ENCODE measurements around the gene CDSN.
"Not testable (repeated sequence)": the region's sequence is repeated elsewhere in the genome, so short reads cannot be mapped to it uniquely, and the experiment has no call there.

The CDSN gene, protein sequence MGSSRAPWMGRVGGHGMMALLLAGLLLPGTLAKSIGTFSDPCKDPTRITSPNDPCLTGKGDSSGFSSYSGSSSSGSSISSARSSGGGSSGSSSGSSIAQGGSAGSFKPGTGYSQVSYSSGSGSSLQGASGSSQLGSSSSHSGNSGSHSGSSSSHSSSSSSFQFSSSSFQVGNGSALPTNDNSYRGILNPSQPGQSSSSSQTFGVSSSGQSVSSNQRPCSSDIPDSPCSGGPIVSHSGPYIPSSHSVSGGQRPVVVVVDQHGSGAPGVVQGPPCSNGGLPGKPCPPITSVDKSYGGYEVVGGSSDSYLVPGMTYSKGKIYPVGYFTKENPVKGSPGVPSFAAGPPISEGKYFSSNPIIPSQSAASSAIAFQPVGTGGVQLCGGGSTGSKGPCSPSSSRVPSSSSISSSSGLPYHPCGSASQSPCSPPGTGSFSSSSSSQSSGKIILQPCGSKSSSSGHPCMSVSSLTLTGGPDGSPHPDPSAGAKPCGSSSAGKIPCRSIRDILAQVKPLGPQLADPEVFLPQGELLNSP

DNA sequence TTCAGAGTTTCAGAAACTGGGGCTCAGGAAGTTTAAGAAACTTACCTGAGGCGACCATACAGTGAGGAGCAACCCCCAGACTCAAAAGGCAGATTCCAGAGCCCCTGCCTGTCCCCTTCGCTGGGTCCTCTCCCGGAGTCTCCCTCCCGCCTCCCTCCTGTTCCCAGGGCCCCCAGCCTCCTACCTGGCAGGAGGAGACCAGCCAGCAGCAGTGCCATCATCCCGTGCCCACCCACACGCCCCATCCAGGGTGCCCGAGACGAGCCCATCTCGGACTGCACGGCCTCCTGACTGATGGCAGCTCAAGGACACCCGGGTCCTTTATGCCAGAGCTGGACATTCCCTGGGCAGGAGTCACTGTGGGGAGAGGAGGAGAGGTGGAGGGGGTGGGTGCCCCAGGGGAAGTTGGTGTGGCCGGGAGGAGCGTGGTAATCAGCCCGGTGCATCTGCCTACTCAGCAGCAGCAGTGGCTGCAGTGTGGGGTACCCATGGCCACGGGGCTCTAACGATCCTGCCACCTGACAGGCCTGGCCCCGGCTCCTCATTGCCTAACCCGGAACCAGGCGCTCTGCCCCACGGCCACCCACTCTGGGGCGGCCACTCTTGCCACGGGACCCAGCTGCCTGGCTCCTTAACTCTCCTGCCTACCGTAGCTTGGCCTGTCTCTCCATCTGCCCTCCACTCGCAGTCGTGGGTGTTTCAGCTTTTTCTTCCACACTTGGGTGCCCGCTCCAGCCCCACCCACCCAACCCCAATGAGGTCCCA is at the start of gene CDSN:
Gene CDSN (minus strand): TSS at position 296 of the 765 bp plus-strand sequence. CDS start 27 bp downstream, at position 269.
- Mint-ChIP-seq H3K9me3 (no peaks in the 10 kb centered on the region), H3K4me3 (no peak within 1 kb of the TSS), H3K27me3 (peaks cover 43% of the 10 kb centered on the region), H3K27ac (ENCODE audit: low read depth) (no peak within 1 kb of the TSS), H3K36me3 (ENCODE audit: insufficient read depth) (peaks cover 2% of the 10 kb centered on the region), H3K4me1 (no peaks in the 10 kb centered on the region)
- DNase-seq (ENCODE audit: low spot score in 2 of 2) (no peak), ATAC-seq (replicated peaks; ENCODE audit: extremely low read depth, poor library complexity, severe bottlenecking) (no peak)

- Mint-ChIP-seq H3K27ac (ENCODE audit: low read depth) (no peak overlapping the region), H3K4me3 (no peak overlapping the region), H3K4me1 (no peaks in the 10 kb centered on the region), H3K27me3 (no peaks in the 10 kb centered on the region), H3K9me3 (no peaks in the 10 kb centered on the region), H3K36me3 (ENCODE audit: insufficient read depth) (no peaks in the 10 kb centered on the region)
- ATAC-seq (replicated peaks; ENCODE audit: extremely low read depth, poor library complexity, severe bottlenecking), result no peak
- DNase-seq (ENCODE audit: low spot score in 2 of 2), result no peak
Observed at GRCh38 chr6:31169123-31169857, 49.0 kb upstream of the CDSN start.

DNA sequence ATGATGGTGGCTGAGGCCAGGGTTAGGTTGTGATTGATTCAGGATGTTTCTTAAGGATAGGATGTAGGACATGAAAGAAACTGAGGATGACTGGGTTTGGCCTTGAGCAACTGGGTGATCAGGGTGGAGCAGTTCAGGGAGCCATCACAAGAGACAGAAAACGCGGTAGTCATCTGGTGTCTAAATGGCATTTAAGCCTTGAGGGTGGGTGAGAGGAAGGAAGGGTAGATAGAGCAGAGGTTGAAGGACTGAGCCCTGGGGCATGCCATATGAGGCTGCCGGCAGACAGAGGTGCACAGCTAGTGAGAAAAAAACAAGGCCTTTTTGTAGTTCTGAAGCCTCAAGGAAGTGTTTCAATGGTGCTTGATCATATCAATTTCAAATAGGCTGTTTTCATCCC is 48.4 kb upstream of the CDSN start:
- ATAC-seq (replicated peaks; ENCODE audit: extremely low read depth, poor library complexity, severe bottlenecking), result no peak
- Mint-ChIP-seq H3K27me3 (no peaks in the 10 kb centered on the region), H3K36me3 (ENCODE audit: insufficient read depth) (no peaks in the 10 kb centered on the region), H3K4me1 (no peaks in the 10 kb centered on the region), H3K27ac (ENCODE audit: low read depth) (no peak overlapping the region), H3K9me3 (no peaks in the 10 kb centered on the region), H3K4me3 (no peak overlapping the region)
- DNase-seq (ENCODE audit: low spot score in 2 of 2), result no peak

- no peaks in the 10 kb centered on the region for H3K9me3 Mint-ChIP-seq
- H3K4me3 Mint-ChIP-seq, result no peak overlapping the region
- no peak overlapping the region for H3K27ac Mint-ChIP-seq (ENCODE audit: low read depth)
- peaks cover 3% of the 10 kb centered on the region for H3K36me3 Mint-ChIP-seq (ENCODE audit: insufficient read depth)
- DNase-seq (ENCODE audit: low spot score in 2 of 2) (no peak), ATAC-seq (replicated peaks; ENCODE audit: extremely low read depth, poor library complexity, severe bottlenecking) (no peak)
- H3K27me3 Mint-ChIP-seq, result no peaks in the 10 kb centered on the region
- no peaks in the 10 kb centered on the region for H3K4me1 Mint-ChIP-seq
Observed at GRCh38 chr6:31165986-31166385, 45.7 kb upstream of the CDSN start.

- DNase-seq (ENCODE audit: low spot score in 2 of 2); H3K9me3 Mint-ChIP-seq; H3K4me1 Mint-ChIP-seq; H3K4me3 Mint-ChIP-seq; ATAC-seq (replicated peaks; ENCODE audit: extremely low read depth, poor library complexity, severe bottlenecking); H3K27ac Mint-ChIP-seq (ENCODE audit: low read depth); H3K27me3 Mint-ChIP-seq; H3K36me3 Mint-ChIP-seq (ENCODE audit: insufficient read depth): not testable (repeated sequence)
Observed at GRCh38 chr6:31165064-31165832, 45.0 kb upstream of the CDSN start.

DNA sequence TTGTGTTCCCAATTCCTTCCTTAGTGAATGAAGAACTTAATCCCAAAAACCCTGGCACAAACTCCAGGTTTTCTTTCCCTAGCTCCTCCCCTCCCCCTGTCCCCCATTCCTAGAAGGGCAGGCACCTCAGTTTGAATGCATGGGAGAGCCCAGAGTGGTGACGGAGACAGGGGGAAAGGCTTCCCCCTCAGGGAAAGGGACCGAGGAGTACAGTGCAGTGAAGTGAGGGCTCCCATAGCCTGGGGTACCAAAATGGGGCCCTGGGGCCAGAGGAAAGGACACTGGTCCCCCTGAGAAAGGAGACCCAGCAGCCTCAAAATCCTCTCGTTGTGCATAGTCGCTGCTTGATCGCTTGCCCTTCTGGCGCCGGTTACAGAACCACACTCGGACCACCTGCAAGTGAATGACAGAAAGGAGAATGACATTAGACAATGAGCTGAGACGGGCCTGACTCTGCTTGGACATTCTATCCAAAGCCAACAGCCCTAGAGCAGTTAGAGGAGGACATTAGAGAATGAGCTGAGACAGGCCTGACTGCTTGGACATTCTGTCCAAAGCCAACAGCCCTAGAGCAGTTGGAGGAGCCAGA is 44.3 kb upstream of the CDSN start:
- H3K4me1 Mint-ChIP-seq; H3K9me3 Mint-ChIP-seq; DNase-seq (ENCODE audit: low spot score in 2 of 2); H3K27me3 Mint-ChIP-seq; H3K4me3 Mint-ChIP-seq; H3K27ac Mint-ChIP-seq (ENCODE audit: low read depth); H3K36me3 Mint-ChIP-seq (ENCODE audit: insufficient read depth); ATAC-seq (replicated peaks; ENCODE audit: extremely low read depth, poor library complexity, severe bottlenecking): not testable (repeated sequence)

DNA sequence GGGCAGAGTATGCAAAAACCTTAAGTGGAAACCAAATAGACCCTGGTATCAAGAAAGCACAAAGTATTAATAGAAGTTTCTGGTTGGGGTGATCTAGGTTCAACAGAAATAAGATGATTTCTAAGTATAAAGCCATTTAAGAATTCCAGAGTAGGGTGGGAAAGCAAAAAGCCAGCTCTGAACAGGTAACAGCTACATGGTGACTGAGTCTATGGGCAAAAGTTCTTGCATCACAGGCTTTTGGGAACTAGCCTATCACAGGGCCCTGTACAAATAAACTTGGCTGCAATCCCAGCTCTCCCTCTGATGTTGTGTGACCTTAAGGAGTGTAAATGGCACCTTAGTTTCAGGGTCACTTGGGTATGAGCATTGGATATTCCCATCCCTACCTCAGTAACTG is 43.7 kb upstream of the CDSN start:
- ATAC-seq (replicated peaks; ENCODE audit: extremely low read depth, poor library complexity, severe bottlenecking), result no peak
- peaks cover 8% of the 10 kb centered on the region for H3K36me3 Mint-ChIP-seq (ENCODE audit: insufficient read depth)
- no peak overlapping the region for H3K4me3 Mint-ChIP-seq
- H3K4me1 Mint-ChIP-seq, result peaks cover 11% of the 10 kb centered on the region
- H3K27me3 Mint-ChIP-seq, result no peaks in the 10 kb centered on the region
- no peaks in the 10 kb centered on the region for H3K9me3 Mint-ChIP-seq
- no peak overlapping the region for H3K27ac Mint-ChIP-seq (ENCODE audit: low read depth)
- DNase-seq (ENCODE audit: low spot score in 2 of 2), result no peak

DNA sequence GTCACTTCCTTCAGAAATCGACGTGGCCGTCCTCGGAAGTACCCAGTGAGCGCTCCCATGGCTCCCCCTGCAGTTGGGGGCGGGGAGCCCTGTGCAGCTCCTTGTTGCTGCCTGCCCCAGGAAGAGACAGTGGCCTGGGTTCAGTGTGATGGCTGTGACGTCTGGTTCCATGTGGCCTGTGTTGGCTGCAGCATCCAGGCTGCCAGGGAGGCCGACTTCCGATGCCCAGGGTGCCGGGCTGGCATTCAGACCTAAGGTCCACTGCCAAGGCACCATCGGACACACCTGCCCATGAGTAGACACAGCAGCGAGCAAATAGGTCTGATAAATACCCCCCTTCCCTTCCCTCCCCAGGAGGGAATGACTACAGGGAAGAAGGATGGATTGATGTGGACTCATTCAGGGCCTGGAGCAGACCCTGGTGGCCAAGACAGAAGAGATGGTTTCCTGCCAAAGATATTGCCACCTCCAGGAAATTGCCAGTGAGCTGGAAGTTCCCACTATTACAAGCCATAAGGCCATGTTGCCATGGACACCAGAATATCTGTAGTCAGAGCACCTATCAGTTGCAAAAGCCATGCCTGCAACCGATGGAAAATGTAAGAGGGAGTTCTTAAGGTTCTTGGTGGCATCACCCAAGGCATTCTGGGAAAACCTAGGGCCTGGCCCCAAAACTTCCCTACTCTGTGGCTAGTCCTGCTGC is 42.4 kb upstream of the CDSN start:
- DNase-seq (ENCODE audit: low spot score in 2 of 2) (no peak), ATAC-seq (replicated peaks; ENCODE audit: extremely low read depth, poor library complexity, severe bottlenecking) (no peak)
- peaks cover 13% of the 10 kb centered on the region for H3K36me3 Mint-ChIP-seq (ENCODE audit: insufficient read depth)
- H3K27me3 Mint-ChIP-seq, result no peaks in the 10 kb centered on the region
- no peaks in the 10 kb centered on the region for H3K9me3 Mint-ChIP-seq
- H3K27ac Mint-ChIP-seq (ENCODE audit: low read depth), result no peak overlapping the region
- peaks cover 24% of the 10 kb centered on the region for H3K4me1 Mint-ChIP-seq
- H3K4me3 Mint-ChIP-seq, result no peak overlapping the region

DNA sequence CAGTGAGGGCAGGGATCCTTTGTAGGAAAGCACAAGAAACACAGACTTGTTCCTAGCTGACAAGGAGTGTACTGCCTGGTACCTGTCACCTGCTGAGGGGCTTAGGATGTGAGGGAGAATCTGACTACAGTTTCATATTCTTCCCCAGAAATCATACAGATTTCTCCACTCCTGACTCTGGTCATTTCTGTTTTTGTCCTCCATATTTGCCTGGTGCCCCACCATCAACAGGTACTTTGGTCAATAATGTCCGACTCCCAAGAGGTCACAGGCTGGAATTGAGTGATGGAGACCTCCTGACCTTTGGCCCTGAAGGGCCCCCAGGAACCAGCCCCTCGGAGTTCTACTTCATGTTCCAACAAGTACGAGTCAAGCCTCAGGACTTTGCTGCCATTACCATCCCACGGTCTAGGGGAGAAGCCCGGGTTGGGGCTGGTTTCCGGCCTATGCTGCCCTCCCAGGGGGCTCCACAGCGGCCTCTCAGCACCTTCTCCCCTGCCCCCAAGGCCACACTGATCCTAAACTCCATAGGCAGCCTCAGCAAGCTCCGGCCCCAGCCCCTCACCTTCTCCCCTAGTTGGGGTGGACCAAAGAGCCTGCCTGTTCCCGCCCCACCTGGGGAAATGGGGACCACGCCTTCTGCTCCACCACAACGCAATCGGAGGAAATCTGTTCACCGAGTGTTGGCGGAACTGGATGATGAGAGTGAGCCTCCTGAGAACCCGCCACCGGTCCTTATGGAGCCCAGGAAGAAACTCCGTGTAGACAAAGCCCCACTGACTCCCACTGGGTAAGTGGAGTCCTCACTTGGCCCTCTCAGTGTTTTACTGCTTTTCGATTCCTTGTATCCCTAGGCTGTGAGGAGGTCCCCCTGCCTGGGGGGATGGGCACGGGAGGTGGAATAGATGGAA is 41.2 kb upstream of the CDSN start:
- peaks cover 28% of the 10 kb centered on the region for H3K4me1 Mint-ChIP-seq
- peaks cover 13% of the 10 kb centered on the region for H3K36me3 Mint-ChIP-seq (ENCODE audit: insufficient read depth)
- no peak overlapping the region for H3K27ac Mint-ChIP-seq (ENCODE audit: low read depth)
- H3K9me3 Mint-ChIP-seq, result no peaks in the 10 kb centered on the region
- H3K27me3 Mint-ChIP-seq, result no peaks in the 10 kb centered on the region
- DNase-seq (ENCODE audit: low spot score in 2 of 2) (no peak), ATAC-seq (replicated peaks; ENCODE audit: extremely low read depth, poor library complexity, severe bottlenecking) (no peak)
- no peak overlapping the region for H3K4me3 Mint-ChIP-seq

- Mint-ChIP-seq H3K27ac (ENCODE audit: low read depth) (peak overlapping the region; percentile 83), H3K4me3 (peak overlapping the region; percentile 82), H3K27me3 (no peaks in the 10 kb centered on the region), H3K9me3 (no peaks in the 10 kb centered on the region), H3K36me3 (ENCODE audit: insufficient read depth) (peaks cover 14% of the 10 kb centered on the region), H3K4me1 (peaks cover 28% of the 10 kb centered on the region)
- ATAC-seq (replicated peaks; ENCODE audit: extremely low read depth, poor library complexity, severe bottlenecking), result peak; percentile 15
- no peak for DNase-seq (ENCODE audit: low spot score in 2 of 2)
Observed at GRCh38 chr6:31158863-31159855, 38.9 kb upstream of the CDSN start.

Data from central memory CD8-positive, alpha-beta T cell (primary cell).